NOMO-1 (cell line): ENCODE results near the gene UBXN10.
"Not testable (repeated sequence)": the region's sequence is repeated elsewhere in the genome, so short reads cannot be mapped to it uniquely, and the experiment has no call there.

Experiments
- DNase-seq, 2 experiments: peaks; one replicate each; lab custom pipeline; 2025; ENCODE audit not compliant: unreplicated experiment in 2 of 2; lab: John Stamatoyannopoulos, UW

The UBXN10 gene

GRCh38 chr1:20199403-20199802 lies 13.5 kb downstream of the UBXN10 start:
- DNase-seq, result no peak

GRCh38 chr1:20199840-20200239 lies 13.9 kb downstream of the UBXN10 start:
- DNase-seq, result no peak

- DNase-seq, result peak in 1 of 2 experiments; percentile 62
Observed at GRCh38 chr1:20200966-20201365, 15.1 kb downstream of the UBXN10 start.

GRCh38 chr1:20202166-20202565 lies 16.3 kb downstream of the UBXN10 start:
- DNase-seq, result no peak

- DNase-seq, result no peak
Observed at GRCh38 chr1:20207546-20207945, 21.6 kb downstream of the UBXN10 start.

GRCh38 chr1:20209471-20209870 lies 23.6 kb downstream of the UBXN10 start:
- no peak for DNase-seq

GRCh38 chr1:20210736-20211460 lies 25.0 kb downstream of the UBXN10 start:
- no peak for DNase-seq

- no peak for DNase-seq
Observed at GRCh38 chr1:20211511-20211931, 25.6 kb downstream of the UBXN10 start.

- no peak for DNase-seq
Observed at GRCh38 chr1:20212085-20212684, 26.3 kb downstream of the UBXN10 start.

- DNase-seq, result peak; percentile 41 to 68
Observed at GRCh38 chr1:20212685-20213331, 26.9 kb downstream of the UBXN10 start.

GRCh38 chr1:20215716-20216115 lies 29.8 kb downstream of the UBXN10 start:
- DNase-seq, result no peak

- peak; percentile 12 to 24 for DNase-seq
Observed at GRCh38 chr1:20216574-20216973, 30.7 kb downstream of the UBXN10 start.

GRCh38 chr1:20219053-20219452 lies 33.2 kb downstream of the UBXN10 start:
- not testable (repeated sequence) for DNase-seq

- DNase-seq, result no peak
Observed at GRCh38 chr1:20220036-20220435, 34.1 kb downstream of the UBXN10 start.

- DNase-seq, result peak; percentile 56 to 83
Observed at GRCh38 chr1:20223106-20223505, 37.2 kb downstream of the UBXN10 start.

- no peak for DNase-seq
Observed at GRCh38 chr1:20223551-20224419, 37.9 kb downstream of the UBXN10 start.

- DNase-seq, result no peak
Observed at GRCh38 chr1:20224546-20224945, 38.6 kb downstream of the UBXN10 start.

- no peak for DNase-seq
Observed at GRCh38 chr1:20227704-20228103, 41.8 kb downstream of the UBXN10 start.

GRCh38 chr1:20228314-20228825 lies 42.5 kb downstream of the UBXN10 start:
- DNase-seq, result no peak

- no peak for DNase-seq
Observed at GRCh38 chr1:20229171-20229570, 43.3 kb downstream of the UBXN10 start.

GRCh38 chr1:20232564-20232963 lies 46.7 kb downstream of the UBXN10 start:
- DNase-seq, result not testable (repeated sequence)
